ENCODE measurements around the gene POMP. TPM values are rescaled to one million over a fixed set of nuclear protein-coding genes. Genes with fewer than 3 reads are reported as not detected.

Gene POMP
- total RNA-seq, 1 donor from 2014 or later: 131 TPM

GRCh38 chr13:28613562-28613961 is 45.4 kb upstream of the POMP start:
- Histone ChIP-seq H3K9me3 (ENCODE audit: insufficient read depth, low read depth, low read length) (no peaks in the 10 kb centered on the region), H3K4me2 (ENCODE audit: low read length) (no peak overlapping the region), H3K27me3 (ENCODE audit: insufficient read depth, low read length) (no peaks in the 10 kb centered on the region), H3K79me2 (ENCODE audit: insufficient read depth, low read length) (no peaks in the 10 kb centered on the region), H3K4me3 (ENCODE audit: insufficient read depth, low read depth, low read length) (no peak overlapping the region), H3K4me1 (ENCODE audit: insufficient read depth, low read length) (peaks cover 6% of the 10 kb centered on the region), H3K9ac (ENCODE audit: low read length) (no peak overlapping the region), H2AFZ (ENCODE audit: low read depth, low read length) (no peak overlapping the region), H3K36me3 (ENCODE audit: insufficient read depth, low read length) (no peaks in the 10 kb centered on the region), H4K20me1 (ENCODE audit: insufficient read depth, low read length) (no peaks in the 10 kb centered on the region), H3K27ac (ENCODE audit: low read depth, low read length) (no peak overlapping the region)
- Mint-ChIP-seq H3K9me3 (ENCODE audit: unreplicated experiment) (no peaks in the 10 kb centered on the region), H3K36me3 (ENCODE audit: low read depth, unreplicated experiment) (no peaks in the 10 kb centered on the region), H3K4me1 (ENCODE audit: low read depth, unreplicated experiment) (peaks cover 14% of the 10 kb centered on the region), H3K4me3 (ENCODE audit: unreplicated experiment) (no peak overlapping the region), H3K27me3 (ENCODE audit: low read depth, unreplicated experiment) (no peaks in the 10 kb centered on the region), H3K27ac (ENCODE audit: unreplicated experiment) (no peak overlapping the region)
- FAIRE-seq: no peak
- DNase-seq (ENCODE audit: low read depth): no peak
- TF ChIP-seq CTCF (IDR thresholded peaks at IDR 0.05; ENCODE audit: insufficient read depth, low read depth, low read length) (no peak), EZH2 (IDR thresholded peaks at IDR 0.05; ENCODE audit: insufficient read depth, low read length) (no peak)

GRCh38 chr13:28615916-28616446 is 42.9 kb upstream of the POMP start:
- Histone ChIP-seq H3K27me3 (ENCODE audit: insufficient read depth, low read length) (no peaks in the 10 kb centered on the region), H3K27ac (ENCODE audit: low read depth, low read length) (no peak overlapping the region), H3K4me2 (ENCODE audit: low read length) (no peak overlapping the region), H2AFZ (ENCODE audit: low read depth, low read length) (no peak overlapping the region), H3K4me1 (ENCODE audit: insufficient read depth, low read length) (peaks cover 5% of the 10 kb centered on the region), H3K36me3 (ENCODE audit: insufficient read depth, low read length) (no peaks in the 10 kb centered on the region), H3K9ac (ENCODE audit: low read length) (no peak overlapping the region), H3K4me3 (ENCODE audit: insufficient read depth, low read depth, low read length) (no peak overlapping the region), H3K79me2 (ENCODE audit: insufficient read depth, low read length) (no peaks in the 10 kb centered on the region), H4K20me1 (ENCODE audit: insufficient read depth, low read length) (no peaks in the 10 kb centered on the region), H3K9me3 (ENCODE audit: insufficient read depth, low read depth, low read length) (no peaks in the 10 kb centered on the region)
- Mint-ChIP-seq H3K27me3 (ENCODE audit: low read depth, unreplicated experiment) (peaks cover 3% of the 10 kb centered on the region), H3K9me3 (ENCODE audit: unreplicated experiment) (no peaks in the 10 kb centered on the region), H3K27ac (ENCODE audit: unreplicated experiment) (no peak overlapping the region), H3K4me1 (ENCODE audit: low read depth, unreplicated experiment) (peaks cover 6% of the 10 kb centered on the region), H3K36me3 (ENCODE audit: low read depth, unreplicated experiment) (no peaks in the 10 kb centered on the region), H3K4me3 (ENCODE audit: unreplicated experiment) (no peak overlapping the region)
- FAIRE-seq: no peak
- DNase-seq (ENCODE audit: low read depth): no peak
- TF ChIP-seq EZH2 (IDR thresholded peaks at IDR 0.05; ENCODE audit: insufficient read depth, low read length) (no peak), CTCF (IDR thresholded peaks at IDR 0.05; ENCODE audit: insufficient read depth, low read depth, low read length) (no peak)

- FAIRE-seq (no peak), DNase-seq (ENCODE audit: low read depth) (no peak)
- no peak overlapping the region for H3K27ac ChIP-seq (ENCODE audit: low read depth, low read length)
- H3K36me3 ChIP-seq (ENCODE audit: insufficient read depth, low read length): no peaks in the 10 kb centered on the region
- peak overlapping the region; percentile 23 for H2AFZ ChIP-seq (ENCODE audit: low read depth, low read length)
- H3K9ac ChIP-seq (ENCODE audit: low read length): no peak overlapping the region
- H3K27me3 ChIP-seq (ENCODE audit: insufficient read depth, low read length): no peaks in the 10 kb centered on the region
- no peak overlapping the region for H3K4me3 Mint-ChIP-seq (ENCODE audit: unreplicated experiment)
- TF ChIP-seq CTCF (IDR thresholded peaks at IDR 0.05; ENCODE audit: insufficient read depth, low read depth, low read length): no peak
- H3K9me3 ChIP-seq (ENCODE audit: insufficient read depth, low read depth, low read length): no peaks in the 10 kb centered on the region
- no peak overlapping the region for H3K4me3 ChIP-seq (ENCODE audit: insufficient read depth, low read depth, low read length)
- H3K4me1 ChIP-seq (ENCODE audit: insufficient read depth, low read length): no peaks in the 10 kb centered on the region
- no peaks in the 10 kb centered on the region for H3K79me2 ChIP-seq (ENCODE audit: insufficient read depth, low read length)
- H3K4me1 Mint-ChIP-seq (ENCODE audit: low read depth, unreplicated experiment): no peaks in the 10 kb centered on the region
- H3K27ac Mint-ChIP-seq (ENCODE audit: unreplicated experiment): no peak overlapping the region
- H3K27me3 Mint-ChIP-seq (ENCODE audit: low read depth, unreplicated experiment): peaks cover 8% of the 10 kb centered on the region
- H3K9me3 Mint-ChIP-seq (ENCODE audit: unreplicated experiment): no peaks in the 10 kb centered on the region
- H4K20me1 ChIP-seq (ENCODE audit: insufficient read depth, low read length): no peaks in the 10 kb centered on the region
- no peaks in the 10 kb centered on the region for H3K36me3 Mint-ChIP-seq (ENCODE audit: low read depth, unreplicated experiment)
- peak overlapping the region; percentile 9 for H3K4me2 ChIP-seq (ENCODE audit: low read length)
Measured at GRCh38 chr13:28618230-28618994, 40.5 kb upstream of the POMP start.
